Coronary artery (tissue), 2 donors: Measurements from ENCODE around the gene FASN.

Source experiments
- DNase-seq: peaks from one replicate; pipeline ENCODE4 v3.0.0-alpha.2; 2017; ENCODE audit warnings: low spot score
- H3K27ac ChIP-seq, 2 donors: fragments of 200-600 bp; sonication (generic); one replicate each; pipeline ENCODE4 v1.5.1; 2016 to 2019
- H3K4me3 ChIP-seq: fragments of 200-600 bp; sonication (generic); 2 replicates; pipeline ENCODE4 v1.5.1; 2016; ENCODE audit warnings: mild to moderate bottlenecking, moderate library complexity
- CTCF ChIP-seq: fragments of 200-600 bp; sonication (generic); IDR thresholded peaks from one replicate; pipeline ENCODE4 v1.5.1; 2019; ENCODE audit warnings: antibody characterized with exemption

Gene FASN

GRCh38 chr17:82129095-82129494, 31.1 kb upstream of the FASN start:
- no peak for DNase-seq
- Histone ChIP-seq H3K27ac (no peak overlapping the region), H3K4me3 (no peak overlapping the region)
- no peak for TF ChIP-seq CTCF

- TF ChIP-seq CTCF = no peak
- no peak for DNase-seq
Observed at GRCh38 chr17:82128287-82128686, 30.3 kb upstream of the FASN start.

GRCh38 chr17:82127704-82128103, 29.7 kb upstream of the FASN start:
- TF ChIP-seq CTCF = no peak
- no peak overlapping the region for H3K27ac ChIP-seq
- H3K4me3 ChIP-seq = no peak overlapping the region
- DNase-seq = no peak

More at GRCh38 chr17:82128287-82128686, 30.3 kb upstream of the FASN start:
- H3K4me3 ChIP-seq = no peak overlapping the region
- no peak overlapping the region for H3K27ac ChIP-seq

GRCh38 chr17:82127315-82127595, 29.2 kb upstream of the FASN start:
- no peak overlapping the region for H3K27ac ChIP-seq
- no peak for TF ChIP-seq CTCF

GRCh38 chr17:82126556-82127314, 28.7 kb upstream of the FASN start:
- Histone ChIP-seq H3K27ac (no peak overlapping the region), H3K4me3 (no peak overlapping the region)
- no peak for TF ChIP-seq CTCF
- DNase-seq = no peak

More at GRCh38 chr17:82127315-82127595, 29.2 kb upstream of the FASN start:
- no peak for DNase-seq
- no peak overlapping the region for H3K4me3 ChIP-seq

- TF ChIP-seq CTCF = no peak
- Histone ChIP-seq H3K4me3 (no peak overlapping the region), H3K27ac (no peak overlapping the region)
- DNase-seq = no peak
Observed at GRCh38 chr17:82124101-82124500, 26.1 kb upstream of the FASN start.
